HG02870 (cell line): ENCODE measurements around the gene SIK3.
"Not testable (repeated sequence)": the region's sequence is repeated elsewhere in the genome, so short reads cannot be mapped to it uniquely, and the experiment has no call there.

Experiments
- ATAC-seq: cut with Tn5 transposase; IDR thresholded peaks from one replicate; pipeline ENCODE4 v1.9.1; 2021; ENCODE audit warnings: mild to moderate bottlenecking, moderate library complexity; ENCODE audit not compliant: unreplicated experiment

Gene SIK3

GRCh38 chr11:116807601-116808261 is 290.5 kb downstream of the SIK3 start:
- ATAC-seq: no peak

GRCh38 chr11:116804001-116804400 is 294.2 kb downstream of the SIK3 start:
- ATAC-seq: no peak

GRCh38 chr11:116801662-116802061 is 296.6 kb downstream of the SIK3 start:
- ATAC-seq: not testable (repeated sequence)

- no peak for ATAC-seq
These were observed 297.6 kb downstream of the SIK3 start for GRCh38 chr11:116800610-116801009.

GRCh38 chr11:116798368-116798767 is 299.9 kb downstream of the SIK3 start:
- no peak for ATAC-seq

- ATAC-seq: no peak
These were observed 300.4 kb downstream of the SIK3 start for GRCh38 chr11:116797816-116798215.

- ATAC-seq: no peak
These were observed 301.7 kb downstream of the SIK3 start for GRCh38 chr11:116796548-116796947.

- no peak for ATAC-seq
These were observed 303.4 kb downstream of the SIK3 start for GRCh38 chr11:116794851-116795250.

- no peak for ATAC-seq
These were observed 304.5 kb downstream of the SIK3 start for GRCh38 chr11:116793772-116794097.
